ENCODE measurements around the gene GPR39. TPM values are rescaled to one million over a fixed set of nuclear protein-coding genes. Genes with fewer than 3 reads are reported as not detected.

The GPR39 gene
- total and polyA plus RNA-seq, 8 donors, result 0.87 to 16.0 (median 5.5) TPM; not detected in 1

DNA sequence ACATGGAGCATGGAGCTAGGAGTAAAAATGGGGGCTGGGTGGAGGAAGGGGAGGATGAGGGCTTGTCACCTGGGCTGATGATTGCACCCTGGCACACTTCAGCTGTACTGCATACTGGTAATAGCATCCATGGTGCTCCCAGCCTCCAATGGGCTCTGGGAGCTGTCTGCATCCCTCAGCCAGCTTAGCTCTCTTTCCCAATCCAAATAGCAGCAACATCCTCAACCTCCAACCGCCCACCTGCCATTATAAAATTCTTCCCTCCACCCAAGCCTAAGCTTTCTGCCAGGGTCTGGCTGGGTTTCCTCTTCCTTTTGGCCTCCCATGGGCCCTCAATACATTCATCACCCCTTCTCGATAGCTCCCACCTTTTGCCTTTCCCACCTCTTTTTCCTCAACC is 143.3 kb downstream of the GPR39 start:
- WGBS, 5 donors, result 92 to 95% (median 94%) methylated on average over 2 of the region's 2 CpGs
- no peak for DNase-seq
- H3K27ac ChIP-seq, result no peak overlapping the region
- TF ChIP-seq POLR2A (IDR thresholded peaks at IDR 0.05), result no peak
- no peak for TF ChIP-seq EP300 (IDR thresholded peaks at IDR 0.05)
- no peak for TF ChIP-seq POLR2AphosphoS5 (IDR thresholded peaks at IDR 0.05)
- no peak for TF ChIP-seq CTCF (IDR thresholded peaks at IDR 0.05)
- intact Hi-C loops (cut with DNase I; ENCODE audit: low total_unique reads), result no loop called here
- H3K36me3 ChIP-seq, result no peaks in the 10 kb centered on the region
- H3K4me1 ChIP-seq, result peaks cover 0 to 5% (median 1%) of the 10 kb centered on the region in 4 donors
- H3K4me3 ChIP-seq, result no peak overlapping the region
- no peaks in the 10 kb centered on the region for H3K27me3 ChIP-seq
- H3K9me3 ChIP-seq, result no peaks in the 10 kb centered on the region

GRCh38 chr2:132560562-132560961 is 144.0 kb downstream of the GPR39 start:
- no peak overlapping the region for H3K4me3 ChIP-seq
- no peaks in the 10 kb centered on the region for H3K36me3 ChIP-seq
- no peaks in the 10 kb centered on the region for H3K9me3 ChIP-seq
- intact Hi-C loops (cut with DNase I; ENCODE audit: low total_unique reads), result no loop called here
- H3K27ac ChIP-seq, result no peak overlapping the region
- no peak for TF ChIP-seq POLR2AphosphoS5 (IDR thresholded peaks at IDR 0.05)
- TF ChIP-seq CTCF (IDR thresholded peaks at IDR 0.05), result no peak
- TF ChIP-seq POLR2A (IDR thresholded peaks at IDR 0.05), result no peak
- TF ChIP-seq EP300 (IDR thresholded peaks at IDR 0.05), result no peak
- DNase-seq, result peak in 1 of 2 donors; percentile 62
- H3K27me3 ChIP-seq, result no peaks in the 10 kb centered on the region
- peaks cover 0 to 5% (median 1%) of the 10 kb centered on the region in 4 donors for H3K4me1 ChIP-seq
- 55 to 81% (median 75%) methylated on average over 2 of the region's 2 CpGs for WGBS, 5 donors

GRCh38 chr2:132562245-132562644 is 145.6 kb downstream of the GPR39 start:
- no peak for TF ChIP-seq EP300 (IDR thresholded peaks at IDR 0.05)
- no peak for TF ChIP-seq POLR2A (IDR thresholded peaks at IDR 0.05)
- TF ChIP-seq CTCF (IDR thresholded peaks at IDR 0.05), result no peak
- TF ChIP-seq POLR2AphosphoS5 (IDR thresholded peaks at IDR 0.05), result no peak
- WGBS, 5 donors, result 90 to 94% (median 91%) methylated on average over 4 of the region's 4 CpGs
- intact Hi-C loops (cut with DNase I; ENCODE audit: low total_unique reads), result no loop called here
- no peak overlapping the region for H3K4me3 ChIP-seq
- no peaks in the 10 kb centered on the region for H3K27me3 ChIP-seq
- DNase-seq, result no peak
- no peak overlapping the region for H3K27ac ChIP-seq
- H3K9me3 ChIP-seq, result no peaks in the 10 kb centered on the region
- H3K4me1 ChIP-seq, result peaks cover 0 to 5% (median 1%) of the 10 kb centered on the region in 4 donors
- H3K36me3 ChIP-seq, result no peaks in the 10 kb centered on the region

DNA sequence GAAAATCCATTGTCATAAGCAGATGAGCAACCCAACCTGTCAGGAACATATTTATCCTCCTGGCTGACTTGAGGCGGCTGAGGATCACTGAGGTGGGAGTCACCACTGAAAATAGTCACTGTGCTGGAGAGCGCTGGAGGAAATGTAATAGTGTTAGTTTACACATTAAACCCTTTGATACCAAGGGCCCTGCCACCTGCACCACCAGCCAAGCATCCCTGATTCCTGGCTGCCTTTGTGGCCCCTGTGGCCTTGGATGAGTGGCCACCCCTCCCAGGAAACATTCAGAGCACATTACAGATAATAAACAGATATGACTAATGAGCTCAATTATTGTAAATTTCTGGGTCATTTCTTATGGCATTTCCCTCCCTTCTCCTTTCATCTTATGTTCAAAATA is 147.5 kb downstream of the GPR39 start:
- no peak overlapping the region for H3K27ac ChIP-seq
- H3K36me3 ChIP-seq, result no peaks in the 10 kb centered on the region
- intact Hi-C loops (cut with DNase I; ENCODE audit: low total_unique reads), result no loop called here
- peaks cover 0 to 5% (median 1%) of the 10 kb centered on the region in 4 donors for H3K4me1 ChIP-seq
- no peaks in the 10 kb centered on the region for H3K27me3 ChIP-seq
- 76 to 93% (median 85%) methylated on average over 2 of the region's 2 CpGs for WGBS, 5 donors
- TF ChIP-seq POLR2A (IDR thresholded peaks at IDR 0.05) (no peak), POLR2AphosphoS5 (IDR thresholded peaks at IDR 0.05) (no peak), CTCF (IDR thresholded peaks at IDR 0.05) (no peak)
- no peak for DNase-seq
- H3K9me3 ChIP-seq, result no peaks in the 10 kb centered on the region
- no peak overlapping the region for H3K4me3 ChIP-seq
